ENCODE measurements around the gene CYP26A1. TPM values are rescaled to one million over a fixed set of nuclear protein-coding genes. Genes with fewer than 3 reads are reported as not detected.

The CYP26A1 gene
- total and polyA plus RNA-seq, 8 donors = 0.14 to 0.31 (median 0.21) TPM; not detected in 5

- ATAC-seq (no peak), DNase-seq (no peak)
- no peak overlapping the region for H3K27ac ChIP-seq
- no peaks in the 10 kb centered on the region for H3K9me3 ChIP-seq
- intact Hi-C loops (cut with DNase I) = no loop called here
- H3K36me3 ChIP-seq = no peaks in the 10 kb centered on the region
- no peak for TF ChIP-seq CTCF (IDR thresholded peaks at IDR 0.05)
- H3K27me3 ChIP-seq = no peaks in the 10 kb centered on the region
- H3K4me3 ChIP-seq = no peak overlapping the region
- no peaks in the 10 kb centered on the region for H3K4me1 ChIP-seq
Measured at GRCh38 chr10:93086289-93086688, 12.6 kb downstream of the CYP26A1 start.

- ATAC-seq (no peak), DNase-seq (no peak)
- Histone ChIP-seq H3K36me3 (no peaks in the 10 kb centered on the region), H3K27ac (no peak overlapping the region), H3K27me3 (no peaks in the 10 kb centered on the region), H3K4me1 (no peaks in the 10 kb centered on the region), H3K9me3 (no peaks in the 10 kb centered on the region), H3K4me3 (no peak overlapping the region)
- intact Hi-C loops (cut with DNase I) = no loop called here
- no peak for TF ChIP-seq CTCF (IDR thresholded peaks at IDR 0.05)
Measured at GRCh38 chr10:93087846-93088245, 14.2 kb downstream of the CYP26A1 start.

- no peak for TF ChIP-seq CTCF (IDR thresholded peaks at IDR 0.05)
- H3K4me1 ChIP-seq = no peaks in the 10 kb centered on the region
- no peak for DNase-seq
- H3K4me3 ChIP-seq = no peak overlapping the region
- no peaks in the 10 kb centered on the region for H3K27me3 ChIP-seq
- H3K27ac ChIP-seq = no peak overlapping the region
- no peaks in the 10 kb centered on the region for H3K9me3 ChIP-seq
- no peak for ATAC-seq
- intact Hi-C loops (cut with DNase I) = no loop called here
- no peaks in the 10 kb centered on the region for H3K36me3 ChIP-seq
Measured at GRCh38 chr10:93088466-93088865, 14.8 kb downstream of the CYP26A1 start.

GRCh38 chr10:93090619-93091018, 16.9 kb downstream of the CYP26A1 start:
- Histone ChIP-seq H3K9me3 (no peaks in the 10 kb centered on the region), H3K27me3 (no peaks in the 10 kb centered on the region), H3K36me3 (no peaks in the 10 kb centered on the region), H3K4me3 (no peak overlapping the region), H3K4me1 (no peaks in the 10 kb centered on the region), H3K27ac (no peak overlapping the region)
- DNase-seq (no peak), ATAC-seq (no peak)
- TF ChIP-seq CTCF (IDR thresholded peaks at IDR 0.05) = no peak
- intact Hi-C loops (cut with DNase I) = no loop called here

GRCh38 chr10:93091960-93092359, 18.3 kb downstream of the CYP26A1 start:
- intact Hi-C loops (cut with DNase I) = no loop called here
- H3K4me1 ChIP-seq = no peaks in the 10 kb centered on the region
- H3K27ac ChIP-seq = no peak overlapping the region
- ATAC-seq (no peak), DNase-seq (no peak)
- no peaks in the 10 kb centered on the region for H3K9me3 ChIP-seq
- H3K4me3 ChIP-seq = no peak overlapping the region
- no peak for TF ChIP-seq CTCF (IDR thresholded peaks at IDR 0.05)
- no peaks in the 10 kb centered on the region for H3K27me3 ChIP-seq
- no peaks in the 10 kb centered on the region for H3K36me3 ChIP-seq

Data from left lung (tissue), 10 donors.